Fibroblast of lung (primary cell): ENCODE measurements around the gene THRB. TPM values are rescaled to one million over a fixed set of nuclear protein-coding genes. Genes with fewer than 3 reads are reported as not detected.

Experiments
- DNase-seq, 2 donors: peaks; one replicate each; pipeline versions ENCODE4 v3.0.0 to v3.0.0-alpha.2; 2010; ENCODE audit warnings: low read depth in 2 of 2
- H2AFZ ChIP-seq: 2 replicates; pipeline ENCODE4 v1.5.1; 2012; ENCODE audit warnings: low read length, control low read depth, inconsistent platforms
- H3K27ac ChIP-seq: 2 replicates; pipeline ENCODE4 v1.5.1; 2011; ENCODE audit warnings: low read length, control low read depth; ENCODE audit not compliant: insufficient read depth
- H3K27me3 ChIP-seq: 2 replicates; pipeline ENCODE4 v1.5.1; 2011; ENCODE audit warnings: mild to moderate bottlenecking, low read length; ENCODE audit not compliant: control insufficient read depth, insufficient read depth
- H3K36me3 ChIP-seq: 2 replicates; pipeline ENCODE4 v1.5.1; 2011; ENCODE audit warnings: low read length; ENCODE audit not compliant: control insufficient read depth, insufficient read depth
- H3K4me1 ChIP-seq: 2 replicates; pipeline ENCODE4 v1.5.1; 2011; ENCODE audit warnings: low read length; ENCODE audit not compliant: control insufficient read depth, insufficient read depth; ENCODE audit errors: extremely low read depth
- H3K4me2 ChIP-seq: 2 replicates; pipeline ENCODE4 v1.5.1; 2011; ENCODE audit warnings: low read length, control low read depth; ENCODE audit not compliant: insufficient read depth; ENCODE audit errors: extremely low read depth
- H3K4me3 ChIP-seq, 4 experiments: fragments of 200-600 bp in 1 of 4; sonication (generic) in 1 of 4; replicated peaks in 1 of 4; 2 replicates each; pipeline ENCODE4 v1.5.1; 2011 to 2016; ENCODE audit warnings: low read length in 4 of 4, low read depth in 3 of 4, mild to moderate bottlenecking in 3 of 4, control low read depth in 2 of 4, inconsistent platforms in 1 of 4, mixed read lengths in 1 of 4; ENCODE audit not compliant: insufficient read depth in 1 of 4; ENCODE audit errors: control extremely low read depth in 1 of 4
- H3K79me2 ChIP-seq: 2 replicates; pipeline ENCODE4 v1.5.1; 2012; ENCODE audit warnings: mild to moderate bottlenecking, low read length, inconsistent platforms; ENCODE audit not compliant: control insufficient read depth, insufficient read depth
- H3K9ac ChIP-seq: 2 replicates; pipeline ENCODE4 v1.5.1; 2011; ENCODE audit warnings: mild to moderate bottlenecking, low read length, control low read depth; ENCODE audit not compliant: insufficient read depth
- H3K9me3 ChIP-seq: 2 replicates; pipeline ENCODE4 v1.5.1; 2012; ENCODE audit warnings: low read depth, low read length; ENCODE audit not compliant: control insufficient read depth, insufficient read depth
- H4K20me1 ChIP-seq: 2 replicates; pipeline ENCODE4 v1.5.1; 2011; ENCODE audit warnings: low read length; ENCODE audit not compliant: control insufficient read depth, insufficient read depth; ENCODE audit errors: extremely low read depth
- EZH2 ChIP-seq: IDR thresholded peaks from 2 replicates; pipeline ENCODE4 v1.5.1; 2012; ENCODE audit warnings: low read length, control low read depth, mild to moderate bottlenecking; ENCODE audit errors: missing control alignments
- polyA plus RNA-seq, 2 donors: library from polyadenylated mRNA; depleted of rRNA in 1 of 2; stranded (reverse) in 1 of 2; unstranded in 1 of 2; fragments of >200 nt; gene quantifications; 2 replicates each; pipeline ENCODE4 v1.2.1, GENCODE V29; 2011 to 2012; ENCODE audit warnings: missing spikeins in 1 of 2
- total RNA-seq: library from RNA; depleted of rRNA; stranded (reverse); fragments of >200 nt; gene quantifications from 2 replicates; pipeline ENCODE4 v1.2.1, GENCODE V29; 2014
- TF ChIP-seq, protein P1 (sequence below), 2 donors: IDR thresholded peaks in 1 of 2; conservative IDR thresholded peaks in 1 of 2; 1 replicate in 1 of 2; 2 replicates in 1 of 2; pipeline ENCODE4 v1.5.1; 2011 to 2012; ENCODE audit warnings: low read length in 2 of 2, control low read depth in 1 of 2, inconsistent platforms in 1 of 2, low read depth in 1 of 2, mild to moderate bottlenecking in 1 of 2

Gene THRB
- total and polyA plus RNA-seq, 2 donors (not counting 1 experiment from before 2014, with no cell fraction given) = 4.2 to 7.4 TPM

DNA sequence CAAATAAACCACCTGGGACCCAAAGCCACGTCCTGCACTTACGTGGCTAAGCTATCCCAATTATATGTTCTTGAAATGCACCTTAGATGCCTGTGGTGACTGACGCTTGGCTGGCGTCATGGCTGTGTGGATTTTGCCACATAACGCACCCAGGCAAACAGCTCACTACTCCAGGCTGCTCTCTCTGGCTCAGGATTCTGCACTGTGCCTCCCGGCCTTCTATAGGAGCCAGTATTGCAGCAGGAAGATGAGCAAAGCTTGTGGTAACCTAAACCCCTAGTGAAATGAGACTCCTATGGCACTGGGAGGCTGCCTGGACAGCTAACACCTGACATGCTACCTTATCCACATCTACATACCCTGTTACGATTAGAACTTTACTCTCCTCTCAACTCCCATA lies 179.3 kb downstream of the THRB start:
- Histone ChIP-seq H3K4me2 (no peak overlapping the region), H4K20me1 (no peaks in the 10 kb centered on the region), H3K4me1 (no peaks in the 10 kb centered on the region), H2AFZ (no peak overlapping the region), H3K9ac (no peak overlapping the region), H3K27me3 (no peaks in the 10 kb centered on the region), H3K9me3 (no peaks in the 10 kb centered on the region), H3K27ac (no peak overlapping the region), H3K36me3 (no peaks in the 10 kb centered on the region), H3K4me3 (no peak overlapping the region), H3K79me2 (no peaks in the 10 kb centered on the region)
- DNase-seq = no peak
- TF ChIP-seq, protein P1, sequence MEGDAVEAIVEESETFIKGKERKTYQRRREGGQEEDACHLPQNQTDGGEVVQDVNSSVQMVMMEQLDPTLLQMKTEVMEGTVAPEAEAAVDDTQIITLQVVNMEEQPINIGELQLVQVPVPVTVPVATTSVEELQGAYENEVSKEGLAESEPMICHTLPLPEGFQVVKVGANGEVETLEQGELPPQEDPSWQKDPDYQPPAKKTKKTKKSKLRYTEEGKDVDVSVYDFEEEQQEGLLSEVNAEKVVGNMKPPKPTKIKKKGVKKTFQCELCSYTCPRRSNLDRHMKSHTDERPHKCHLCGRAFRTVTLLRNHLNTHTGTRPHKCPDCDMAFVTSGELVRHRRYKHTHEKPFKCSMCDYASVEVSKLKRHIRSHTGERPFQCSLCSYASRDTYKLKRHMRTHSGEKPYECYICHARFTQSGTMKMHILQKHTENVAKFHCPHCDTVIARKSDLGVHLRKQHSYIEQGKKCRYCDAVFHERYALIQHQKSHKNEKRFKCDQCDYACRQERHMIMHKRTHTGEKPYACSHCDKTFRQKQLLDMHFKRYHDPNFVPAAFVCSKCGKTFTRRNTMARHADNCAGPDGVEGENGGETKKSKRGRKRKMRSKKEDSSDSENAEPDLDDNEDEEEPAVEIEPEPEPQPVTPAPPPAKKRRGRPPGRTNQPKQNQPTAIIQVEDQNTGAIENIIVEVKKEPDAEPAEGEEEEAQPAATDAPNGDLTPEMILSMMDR (conservative IDR thresholded peaks at IDR 0.05 in 1 of 2, IDR thresholded peaks at IDR 0.05 in 1 of 2; ENCODE audit: low read depth in 1 of 2, low read length in 2 of 2) = no peak
- no peak for TF ChIP-seq EZH2

DNA sequence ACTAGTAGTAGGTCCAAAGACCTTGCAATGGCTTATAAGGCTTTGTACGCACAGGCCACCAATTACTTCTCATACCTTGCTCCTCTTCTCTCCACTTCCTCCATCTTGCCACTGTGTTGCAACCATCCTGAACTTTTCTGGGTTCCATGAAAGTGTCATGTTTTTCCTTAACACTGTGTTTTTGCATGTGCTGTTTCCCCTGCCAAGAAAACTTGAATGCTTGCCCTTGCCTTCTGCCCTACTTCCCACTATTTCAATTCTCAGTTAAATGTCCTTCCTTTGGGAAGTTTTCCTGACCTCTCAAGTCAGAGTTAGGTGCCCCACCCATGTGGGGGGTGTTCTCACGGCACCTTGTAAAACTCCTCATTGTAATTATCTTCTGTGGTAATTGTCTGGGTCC lies 182.8 kb downstream of the THRB start:
- H3K4me1 ChIP-seq = no peaks in the 10 kb centered on the region
- H3K27ac ChIP-seq = no peak overlapping the region
- H3K79me2 ChIP-seq = no peaks in the 10 kb centered on the region
- peak in 1 of 2 donors; percentile 74 for DNase-seq
- no peak for TF ChIP-seq EZH2
- TF ChIP-seq, protein P1 (conservative IDR thresholded peaks at IDR 0.05 in 1 of 2, IDR thresholded peaks at IDR 0.05 in 1 of 2; ENCODE audit: low read depth in 1 of 2, low read length in 2 of 2) = no peak
- no peaks in the 10 kb centered on the region for H3K36me3 ChIP-seq
- H2AFZ ChIP-seq = no peak overlapping the region
- H3K4me3 ChIP-seq = no peak overlapping the region
- no peak overlapping the region for H3K4me2 ChIP-seq
- H3K9ac ChIP-seq = no peak overlapping the region
- H3K27me3 ChIP-seq = no peaks in the 10 kb centered on the region
- H3K9me3 ChIP-seq = no peaks in the 10 kb centered on the region
- no peaks in the 10 kb centered on the region for H4K20me1 ChIP-seq

DNA sequence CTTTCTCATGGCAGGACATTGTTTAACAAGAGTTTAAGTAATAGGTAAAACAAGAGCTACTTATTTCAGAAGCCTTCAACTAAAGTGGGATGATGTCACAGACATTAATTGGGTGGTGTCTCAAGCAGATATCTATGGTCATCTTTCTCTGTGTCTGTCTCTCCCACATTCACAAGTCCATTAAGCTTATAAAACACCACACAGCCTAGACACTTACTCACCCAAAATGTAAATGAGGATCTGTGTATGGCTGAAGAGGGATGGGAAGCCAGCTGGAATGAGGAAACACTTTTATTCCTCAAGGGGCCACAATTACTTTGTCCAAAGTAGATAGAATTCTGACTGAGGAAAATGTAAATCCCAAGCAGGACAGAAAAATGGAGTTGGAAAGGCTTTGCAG lies 183.8 kb downstream of the THRB start:
- Histone ChIP-seq H3K36me3 (no peaks in the 10 kb centered on the region), H2AFZ (no peak overlapping the region), H3K9me3 (no peaks in the 10 kb centered on the region), H3K79me2 (no peaks in the 10 kb centered on the region), H3K4me3 (no peak overlapping the region), H4K20me1 (no peaks in the 10 kb centered on the region), H3K27ac (no peak overlapping the region), H3K4me2 (no peak overlapping the region), H3K27me3 (no peaks in the 10 kb centered on the region), H3K9ac (no peak overlapping the region), H3K4me1 (no peaks in the 10 kb centered on the region)
- TF ChIP-seq, protein P1 (conservative IDR thresholded peaks at IDR 0.05 in 1 of 2, IDR thresholded peaks at IDR 0.05 in 1 of 2; ENCODE audit: low read depth in 1 of 2, low read length in 2 of 2) = no peak
- TF ChIP-seq EZH2 = no peak
- no peak for DNase-seq
